Measurements from ENCODE around the gene MTAP.

GRCh38 chr9:21966140-21966851, 163.9 kb downstream of the MTAP start:
- TF ChIP-seq POLR2A (IDR thresholded peaks at IDR 0.05): no peak
- TF ChIP-seq, protein P1, sequence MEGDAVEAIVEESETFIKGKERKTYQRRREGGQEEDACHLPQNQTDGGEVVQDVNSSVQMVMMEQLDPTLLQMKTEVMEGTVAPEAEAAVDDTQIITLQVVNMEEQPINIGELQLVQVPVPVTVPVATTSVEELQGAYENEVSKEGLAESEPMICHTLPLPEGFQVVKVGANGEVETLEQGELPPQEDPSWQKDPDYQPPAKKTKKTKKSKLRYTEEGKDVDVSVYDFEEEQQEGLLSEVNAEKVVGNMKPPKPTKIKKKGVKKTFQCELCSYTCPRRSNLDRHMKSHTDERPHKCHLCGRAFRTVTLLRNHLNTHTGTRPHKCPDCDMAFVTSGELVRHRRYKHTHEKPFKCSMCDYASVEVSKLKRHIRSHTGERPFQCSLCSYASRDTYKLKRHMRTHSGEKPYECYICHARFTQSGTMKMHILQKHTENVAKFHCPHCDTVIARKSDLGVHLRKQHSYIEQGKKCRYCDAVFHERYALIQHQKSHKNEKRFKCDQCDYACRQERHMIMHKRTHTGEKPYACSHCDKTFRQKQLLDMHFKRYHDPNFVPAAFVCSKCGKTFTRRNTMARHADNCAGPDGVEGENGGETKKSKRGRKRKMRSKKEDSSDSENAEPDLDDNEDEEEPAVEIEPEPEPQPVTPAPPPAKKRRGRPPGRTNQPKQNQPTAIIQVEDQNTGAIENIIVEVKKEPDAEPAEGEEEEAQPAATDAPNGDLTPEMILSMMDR (IDR thresholded peaks at IDR 0.05): no peak
